Colonic mucosa (tissue), 4 donors: Measurements from ENCODE around the gene ANKHD1. TPM values are rescaled to one million over a fixed set of nuclear protein-coding genes. Genes with fewer than 3 reads are reported as not detected.
A peak's percentile ranks its signal among the peaks of the same experiment; 100 is the strongest.

Experiments used
- DNase-seq: peaks from one replicate; pipeline ENCODE4 v3.0.0-alpha.2; 2020
- H3K27ac ChIP-seq: fragments of 200-600 bp; one replicate; pipeline ENCODE4 v1.8.0; 2021
- H3K27me3 ChIP-seq: fragments of 200-600 bp; one replicate; pipeline ENCODE4 v1.8.0; 2021
- H3K36me3 ChIP-seq: fragments of 200-600 bp; one replicate; pipeline ENCODE4 v1.8.0; 2021
- H3K4me1 ChIP-seq: fragments of 200-600 bp; one replicate; pipeline ENCODE4 v1.8.0; 2021; ENCODE audit warnings: mild to moderate bottlenecking
- H3K4me3 ChIP-seq: fragments of 200-600 bp; one replicate; pipeline ENCODE4 v1.8.0; 2021
- H3K9ac ChIP-seq, 2 donors: one replicate each; pipeline ENCODE4 v1.7.0; 2013; ENCODE audit warnings: control low read depth in 2 of 2, low read depth in 2 of 2, low read length in 2 of 2
- H3K9me3 ChIP-seq: fragments of 200-600 bp; one replicate; pipeline ENCODE4 v1.8.0; 2021
- CTCF ChIP-seq: fragments of 200-600 bp; IDR thresholded peaks from one replicate; pipeline ENCODE4 v1.8.0; 2022; ENCODE audit warnings: antibody characterized with exemption, mild to moderate bottlenecking
- intact Hi-C: fragments of 100-400 bp; cut with DNase I; formaldehyde crosslinking; loops from one replicate; pipeline ENCODE4 v1.14.1; 2022
- total RNA-seq, 2 donors: library from RNA; stranded (reverse); fragmentation: NEBNext Ultra II Directional in 1 of 2; extraction: Animal tissue kit (Norgen Biotek cat#: 25700) in 1 of 2; gene quantifications; one replicate each; pipeline ENCODE4 v1.2.1, GENCODE V29; 2021
- donor health status: healthy.
- donor health status: DM: no; HTN: no; CAD: no.
- donor health status: DM: no; HTN: no; CAD: no.

ANKHD1 gene
- total RNA-seq, 2 donors from 2014 or later = 108 to 115 TPM

GRCh38 chr5:140550147-140551079 lies 148.8 kb downstream of the ANKHD1 start:
- Histone ChIP-seq H3K27me3 (no peaks in the 10 kb centered on the region), H3K9me3 (no peaks in the 10 kb centered on the region), H3K9ac (no peak overlapping the region), H3K27ac (peak overlapping the region; percentile 93), H3K36me3 (peaks cover 13% of the 10 kb centered on the region), H3K4me3 (no peak overlapping the region), H3K4me1 (peaks cover 29% of the 10 kb centered on the region)
- intact Hi-C loops = no loop called here
- no peak for DNase-seq
- no peak for TF ChIP-seq CTCF

GRCh38 chr5:140551872-140552271 lies 150.2 kb downstream of the ANKHD1 start:
- DNase-seq = no peak
- no peak overlapping the region for H3K27ac ChIP-seq

GRCh38 chr5:140553657-140554056 lies 152.0 kb downstream of the ANKHD1 start:
- Histone ChIP-seq H3K27ac (no peak overlapping the region), H3K36me3 (peaks cover 13% of the 10 kb centered on the region), H3K27me3 (no peaks in the 10 kb centered on the region), H3K4me1 (peaks cover 27% of the 10 kb centered on the region), H3K9me3 (no peaks in the 10 kb centered on the region), H3K9ac (no peak overlapping the region), H3K4me3 (no peak overlapping the region)
- intact Hi-C loops = no loop called here
- no peak for TF ChIP-seq CTCF
- DNase-seq = no peak

More at GRCh38 chr5:140551872-140552271, 150.2 kb downstream of the ANKHD1 start:
- Histone ChIP-seq H3K9me3 (no peaks in the 10 kb centered on the region), H3K36me3 (peaks cover 13% of the 10 kb centered on the region), H3K27me3 (no peaks in the 10 kb centered on the region), H3K4me3 (no peak overlapping the region), H3K4me1 (peaks cover 33% of the 10 kb centered on the region), H3K9ac (no peak overlapping the region)
- intact Hi-C loops = no loop called here
- no peak for TF ChIP-seq CTCF

GRCh38 chr5:140554454-140554853 lies 152.8 kb downstream of the ANKHD1 start:
- H3K9ac ChIP-seq = no peak overlapping the region
- DNase-seq = no peak
- no peak overlapping the region for H3K27ac ChIP-seq
- intact Hi-C loops = no loop called here
- H3K27me3 ChIP-seq = no peaks in the 10 kb centered on the region
- H3K4me1 ChIP-seq = peaks cover 19% of the 10 kb centered on the region
- H3K9me3 ChIP-seq = no peaks in the 10 kb centered on the region
- no peak overlapping the region for H3K4me3 ChIP-seq
- H3K36me3 ChIP-seq = peaks cover 13% of the 10 kb centered on the region
- TF ChIP-seq CTCF = no peak

GRCh38 chr5:140555747-140556312 lies 154.2 kb downstream of the ANKHD1 start:
- intact Hi-C loops = no loop called here
- DNase-seq = no peak
- Histone ChIP-seq H3K9ac (peak overlapping the region; percentile 4 to 90), H3K9me3 (no peaks in the 10 kb centered on the region), H3K27me3 (no peaks in the 10 kb centered on the region), H3K36me3 (peaks cover 12% of the 10 kb centered on the region), H3K27ac (no peak overlapping the region), H3K4me1 (peaks cover 16% of the 10 kb centered on the region), H3K4me3 (peak overlapping the region; percentile 71)
- no peak for TF ChIP-seq CTCF
